Cardiac muscle cell (in vitro differentiated cells and primary cell): ENCODE data around the gene LUZP1. TPM values are rescaled to one million over a fixed set of nuclear protein-coding genes. Genes with fewer than 3 reads are reported as not detected.

Experiments
- DNase-seq, 2 donors: peaks; one replicate each; pipeline versions ENCODE4 v3.0.0 to v3.0.0-alpha.2; 2010 to 2017; ENCODE audit warnings: low read depth in 1 of 2, low spot score in 1 of 2
- H3K27ac ChIP-seq: fragments of 200-600 bp; sonication (generic); 2 replicates; pipeline ENCODE4 v1.5.1; 2016
- H3K27me3 ChIP-seq: fragments of 200-600 bp; sonication (generic); 2 replicates; pipeline ENCODE4 v1.6.0; 2016; ENCODE audit warnings: control low read depth
- H3K36me3 ChIP-seq: fragments of 200-600 bp; sonication (generic); 2 replicates; pipeline ENCODE4 v1.5.1; 2016; ENCODE audit warnings: control low read depth
- H3K4me1 ChIP-seq: fragments of 200-600 bp; sonication (generic); 2 replicates; pipeline ENCODE4 v1.8.1; 2017; ENCODE audit warnings: low read depth, mild to moderate bottlenecking, mixed run types
- H3K4me3 ChIP-seq: fragments of 200-600 bp; sonication (generic); 2 replicates; pipeline ENCODE4 v1.5.1; 2016; ENCODE audit warnings: mild to moderate bottlenecking
- H3K9me3 ChIP-seq: fragments of 200-600 bp; sonication (generic); 2 replicates; pipeline ENCODE4 v1.5.1; 2017; ENCODE audit warnings: low read depth, mild to moderate bottlenecking, control low read depth
- CTCF ChIP-seq: IDR thresholded peaks from 2 replicates; pipeline ENCODE4 v1.5.1; 2012; ENCODE audit warnings: low read depth, mild to moderate bottlenecking, low read length
- polyA plus RNA-seq: library from polyadenylated mRNA; unstranded; fragments of >200 nt; fragmentation: Nextera tagmentation; extraction: Ambion mirVana; gene quantifications from 2 replicates; pipeline ENCODE4 v1.2.1, GENCODE V29; 2016
- total RNA-seq: library from RNA; depleted of rRNA; stranded (reverse); fragments of >200 nt; gene quantifications from 2 replicates; pipeline ENCODE4 v1.2.3, GENCODE V29; 2016

The LUZP1 gene
- total and polyA plus RNA-seq, 2 experiments from 2014 or later = 26.6 to 35.2 TPM

- Histone ChIP-seq H3K9me3 (no peaks in the 10 kb centered on the region), H3K4me3 (no peak overlapping the region), H3K27ac (no peak overlapping the region), H3K4me1 (no peaks in the 10 kb centered on the region), H3K27me3 (no peaks in the 10 kb centered on the region), H3K36me3 (peaks cover 71% of the 10 kb centered on the region)
- TF ChIP-seq CTCF = no peak
- DNase-seq = no peak
Measured at GRCh38 chr1:23074012-23074411, 94.6 kb downstream of the LUZP1 start.

DNA sequence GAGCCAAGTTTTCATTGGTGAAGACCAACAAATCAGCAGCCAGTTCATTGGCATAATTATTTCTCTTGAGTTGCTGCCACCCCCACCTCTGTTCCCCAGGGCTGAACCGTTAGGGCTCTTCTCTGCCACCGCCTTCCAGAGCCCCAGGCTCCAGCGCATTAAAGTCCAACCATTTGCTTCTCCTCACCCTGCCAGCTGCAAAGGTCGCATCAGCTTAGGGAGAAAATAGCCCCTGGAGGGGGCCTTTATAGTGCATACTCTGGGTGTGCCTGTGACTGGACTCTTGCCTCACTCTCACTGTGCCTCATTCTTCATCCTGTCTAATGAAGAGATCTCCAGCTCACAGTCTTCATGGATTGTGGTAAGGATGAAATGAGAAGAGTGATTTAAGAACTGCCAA lies 99.0 kb downstream of the LUZP1 start:
- Histone ChIP-seq H3K9me3 (no peaks in the 10 kb centered on the region), H3K4me3 (no peak overlapping the region), H3K4me1 (no peaks in the 10 kb centered on the region), H3K36me3 (peaks cover 71% of the 10 kb centered on the region), H3K27ac (no peak overlapping the region), H3K27me3 (no peaks in the 10 kb centered on the region)
- DNase-seq = no peak
- TF ChIP-seq CTCF = no peak

GRCh38 chr1:23069149-23069548 lies 99.5 kb downstream of the LUZP1 start:
- H3K36me3 ChIP-seq = peaks cover 68% of the 10 kb centered on the region
- TF ChIP-seq CTCF = no peak
- H3K9me3 ChIP-seq = no peaks in the 10 kb centered on the region

GRCh38 chr1:23066075-23066474 lies 102.6 kb downstream of the LUZP1 start:
- H3K4me3 ChIP-seq = no peak overlapping the region
- no peaks in the 10 kb centered on the region for H3K27me3 ChIP-seq
- no peaks in the 10 kb centered on the region for H3K4me1 ChIP-seq
- TF ChIP-seq CTCF = no peak
- H3K9me3 ChIP-seq = no peaks in the 10 kb centered on the region
- H3K27ac ChIP-seq = peak overlapping the region; percentile 31
- DNase-seq = no peak
- H3K36me3 ChIP-seq = peaks cover 64% of the 10 kb centered on the region

More at GRCh38 chr1:23069149-23069548, 99.5 kb downstream of the LUZP1 start:
- no peak overlapping the region for H3K27ac ChIP-seq
- H3K27me3 ChIP-seq = no peaks in the 10 kb centered on the region
- DNase-seq = no peak
- H3K4me1 ChIP-seq = no peaks in the 10 kb centered on the region
- no peak overlapping the region for H3K4me3 ChIP-seq

DNA sequence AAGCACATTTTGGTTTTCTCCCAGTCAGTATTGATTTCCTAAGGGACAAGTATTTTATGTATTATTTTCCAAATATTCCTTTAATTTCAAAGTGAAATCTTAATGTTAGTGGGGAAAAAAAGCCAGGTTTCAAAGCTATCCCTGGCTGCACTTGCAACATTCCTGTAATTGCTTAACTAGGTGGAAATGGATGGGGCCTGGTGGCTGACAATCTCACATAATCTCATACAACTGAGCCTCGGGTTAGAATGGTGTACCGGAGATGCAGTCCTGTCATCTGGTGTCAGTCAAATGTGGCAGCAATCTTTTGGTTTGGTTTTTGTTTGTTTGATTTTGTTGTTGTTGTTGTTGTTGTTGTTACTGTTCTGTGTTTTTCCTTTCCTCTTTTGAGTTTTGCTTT lies 103.3 kb downstream of the LUZP1 start:
- DNase-seq = no peak
- Histone ChIP-seq H3K9me3 (no peaks in the 10 kb centered on the region), H3K4me3 (no peak overlapping the region), H3K36me3 (peaks cover 63% of the 10 kb centered on the region), H3K27ac (peak overlapping the region; percentile 9), H3K4me1 (no peaks in the 10 kb centered on the region), H3K27me3 (no peaks in the 10 kb centered on the region)
- TF ChIP-seq CTCF = no peak

GRCh38 chr1:23062271-23062670 lies 106.4 kb downstream of the LUZP1 start:
- H3K4me1 ChIP-seq = no peaks in the 10 kb centered on the region
- H3K4me3 ChIP-seq = no peak overlapping the region
- no peaks in the 10 kb centered on the region for H3K27me3 ChIP-seq
- no peak for DNase-seq
- no peak overlapping the region for H3K27ac ChIP-seq
- peaks cover 72% of the 10 kb centered on the region for H3K36me3 ChIP-seq
- TF ChIP-seq CTCF = no peak
- H3K9me3 ChIP-seq = no peaks in the 10 kb centered on the region
